ENCODE measurements around the gene PLPP1. TPM values are rescaled to one million over a fixed set of nuclear protein-coding genes. Genes with fewer than 3 reads are reported as not detected.

PLPP1 gene
- total and polyA plus RNA-seq, 2 of the 13 experiments (the other 11 are each of a cell fraction or from before 2014, with no cell fraction given) = 7.3 to 12.1 TPM

DNA sequence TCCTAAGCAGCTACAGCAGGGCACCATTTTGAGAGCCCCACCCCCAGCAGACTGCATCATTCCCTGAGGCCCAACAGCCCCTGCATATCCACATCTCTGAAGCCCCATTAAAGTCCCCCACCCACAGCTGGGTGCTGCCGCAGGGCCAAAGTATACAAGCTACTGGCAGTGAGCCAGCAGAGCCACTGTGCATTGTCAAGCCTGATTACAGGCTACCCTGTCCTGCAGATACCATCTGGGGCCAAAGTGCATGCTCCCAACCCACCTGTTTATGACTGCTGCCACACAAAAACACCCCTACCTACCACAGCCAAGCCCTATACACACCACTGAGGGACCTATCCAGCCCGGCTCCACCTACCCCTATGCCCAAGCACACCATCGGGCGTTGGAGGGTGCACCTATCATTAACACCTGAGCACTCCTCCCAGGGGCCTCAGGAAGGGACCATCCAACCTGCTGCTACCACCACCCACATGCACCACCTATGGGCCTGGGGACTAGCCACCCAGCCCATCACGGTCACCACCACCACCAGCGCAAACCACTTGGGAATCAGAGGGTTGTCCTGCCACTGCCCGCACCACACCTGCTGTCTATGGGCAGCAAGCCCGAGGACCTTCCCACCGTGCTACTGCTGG, 105.0 kb downstream of the PLPP1 start (continued):
- TF ChIP-seq ZBTB25 (CRISPR knock-in tag; IDR thresholded peaks at IDR 0.05) (no peak), CCAR2 (optimal IDR thresholded peaks at IDR 0.05; ENCODE audit: low read depth, low read length) (peak; percentile 22), MAFK (conservative IDR thresholded peaks at IDR 0.05 in 1 of 2, IDR thresholded peaks at IDR 0.05 in 1 of 2; ENCODE audit: low read length in 2 of 2) (no peak), ZMYM4 (CRISPR knock-in tag; IDR thresholded peaks at IDR 0.05) (peak; percentile 87), ZNF557 (CRISPR knock-in tag; IDR thresholded peaks at IDR 0.05) (no peak), THRA (CRISPR knock-in tag; IDR thresholded peaks at IDR 0.05; ENCODE audit: borderline replicate concordance) (no peak), MXD3 (CRISPR knock-in tag; IDR thresholded peaks at IDR 0.05) (0 out of 2 replicates have a peak, but pooled peaks have one; percentile 14), ISX (CRISPR knock-in tag; conservative IDR thresholded peaks at IDR 0.05) (no peak), ZNF276 (CRISPR knock-in tag; IDR thresholded peaks at IDR 0.05; ENCODE audit: low read depth) (no peak), NFATC3 (CRISPR knock-in tag; IDR thresholded peaks at IDR 0.05) (no peak), ZNF331 (CRISPR knock-in tag; IDR thresholded peaks at IDR 0.05) (peak; percentile 30; the same call in 1 of the 2 replicates), TP53 (CRISPR knock-in tag; conservative IDR thresholded peaks at IDR 0.05) (no peak), ZBTB7B (CRISPR knock-in tag; IDR thresholded peaks at IDR 0.05) (no peak), ZNF451 (CRISPR knock-in tag; IDR thresholded peaks at IDR 0.05) (no peak), EEA1 (CRISPR knock-in tag; IDR thresholded peaks at IDR 0.05; ENCODE audit: borderline replicate concordance) (no peak), FOXA1 (IDR thresholded peaks at IDR 0.05) (no peak), FOXA1 (CRISPR knock-in tag; IDR thresholded peaks at IDR 0.05) (peak; percentile 89), ZNF12 (CRISPR knock-in tag; IDR thresholded peaks at IDR 0.05) (peak; percentile 64), ZNF44 (CRISPR knock-in tag; IDR thresholded peaks at IDR 0.05) (no peak)
- TF ChIP-seq, protein P1, sequence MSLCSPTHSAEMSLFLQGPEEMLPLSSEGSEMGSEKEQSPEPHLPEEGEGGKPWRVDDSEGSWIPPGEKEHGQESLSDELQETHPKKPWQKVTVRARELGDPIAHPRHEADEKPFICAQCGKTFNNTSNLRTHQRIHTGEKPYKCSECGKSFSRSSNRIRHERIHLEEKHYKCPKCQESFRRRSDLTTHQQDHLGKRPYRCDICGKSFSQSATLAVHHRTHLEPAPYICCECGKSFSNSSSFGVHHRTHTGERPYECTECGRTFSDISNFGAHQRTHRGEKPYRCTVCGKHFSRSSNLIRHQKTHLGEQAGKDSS (CRISPR knock-in tag; IDR thresholded peaks at IDR 0.05; ENCODE audit: borderline replicate concordance, low read depth) = no peak
- TF ChIP-seq, protein P2, sequence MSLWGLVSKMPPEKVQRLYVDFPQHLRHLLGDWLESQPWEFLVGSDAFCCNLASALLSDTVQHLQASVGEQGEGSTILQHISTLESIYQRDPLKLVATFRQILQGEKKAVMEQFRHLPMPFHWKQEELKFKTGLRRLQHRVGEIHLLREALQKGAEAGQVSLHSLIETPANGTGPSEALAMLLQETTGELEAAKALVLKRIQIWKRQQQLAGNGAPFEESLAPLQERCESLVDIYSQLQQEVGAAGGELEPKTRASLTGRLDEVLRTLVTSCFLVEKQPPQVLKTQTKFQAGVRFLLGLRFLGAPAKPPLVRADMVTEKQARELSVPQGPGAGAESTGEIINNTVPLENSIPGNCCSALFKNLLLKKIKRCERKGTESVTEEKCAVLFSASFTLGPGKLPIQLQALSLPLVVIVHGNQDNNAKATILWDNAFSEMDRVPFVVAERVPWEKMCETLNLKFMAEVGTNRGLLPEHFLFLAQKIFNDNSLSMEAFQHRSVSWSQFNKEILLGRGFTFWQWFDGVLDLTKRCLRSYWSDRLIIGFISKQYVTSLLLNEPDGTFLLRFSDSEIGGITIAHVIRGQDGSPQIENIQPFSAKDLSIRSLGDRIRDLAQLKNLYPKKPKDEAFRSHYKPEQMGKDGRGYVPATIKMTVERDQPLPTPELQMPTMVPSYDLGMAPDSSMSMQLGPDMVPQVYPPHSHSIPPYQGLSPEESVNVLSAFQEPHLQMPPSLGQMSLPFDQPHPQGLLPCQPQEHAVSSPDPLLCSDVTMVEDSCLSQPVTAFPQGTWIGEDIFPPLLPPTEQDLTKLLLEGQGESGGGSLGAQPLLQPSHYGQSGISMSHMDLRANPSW (CRISPR knock-in tag; IDR thresholded peaks at IDR 0.05; ENCODE audit: borderline replicate concordance) = no peak

Data from HepG2 (cell line).